ENCODE results near the gene SLF2.

Gene SLF2

GRCh38 chr10:100979791-100980272 lies 67.1 kb downstream of the SLF2 start:
- no peak for TF ChIP-seq CTCF (IDR thresholded peaks at IDR 0.05; ENCODE audit: low read length, missing control alignments)
- no peak overlapping the region for H3K4me3 ChIP-seq (replicated peaks; ENCODE audit: low read depth, low read length)
- DNase-seq (ENCODE audit: low read depth): no peak

GRCh38 chr10:100980311-100980710 lies 67.5 kb downstream of the SLF2 start:
- H3K4me3 ChIP-seq (replicated peaks; ENCODE audit: low read depth, low read length): no peak overlapping the region
- no peak for DNase-seq (ENCODE audit: low read depth)
- no peak for TF ChIP-seq CTCF (IDR thresholded peaks at IDR 0.05; ENCODE audit: low read length, missing control alignments)

- DNase-seq (ENCODE audit: low read depth): no peak
- H3K4me3 ChIP-seq (replicated peaks; ENCODE audit: low read depth, low read length): no peak overlapping the region
- TF ChIP-seq CTCF (IDR thresholded peaks at IDR 0.05; ENCODE audit: low read length, missing control alignments): no peak
Measured at GRCh38 chr10:100980711-100981110, 67.9 kb downstream of the SLF2 start.

- H3K4me3 ChIP-seq (replicated peaks; ENCODE audit: low read depth, low read length): no peak overlapping the region
- no peak for TF ChIP-seq CTCF (IDR thresholded peaks at IDR 0.05; ENCODE audit: low read length, missing control alignments)
- DNase-seq (ENCODE audit: low read depth): no peak
Measured at GRCh38 chr10:100981178-100981772, 68.5 kb downstream of the SLF2 start.

- TF ChIP-seq CTCF (IDR thresholded peaks at IDR 0.05; ENCODE audit: low read length, missing control alignments): no peak
- no peak overlapping the region for H3K4me3 ChIP-seq (replicated peaks; ENCODE audit: low read depth, low read length)
- no peak for DNase-seq (ENCODE audit: low read depth)
Measured at GRCh38 chr10:100982916-100983830, 70.4 kb downstream of the SLF2 start.

GRCh38 chr10:100983868-100984671 lies 71.3 kb downstream of the SLF2 start:
- H3K4me3 ChIP-seq (replicated peaks; ENCODE audit: low read depth, low read length): no peak overlapping the region
- no peak for DNase-seq (ENCODE audit: low read depth)
- TF ChIP-seq CTCF (IDR thresholded peaks at IDR 0.05; ENCODE audit: low read length, missing control alignments): no peak

Measured in fibroblast of pulmonary artery (primary cell).